Measurements from ENCODE around the gene TBC1D22A.

DNA sequence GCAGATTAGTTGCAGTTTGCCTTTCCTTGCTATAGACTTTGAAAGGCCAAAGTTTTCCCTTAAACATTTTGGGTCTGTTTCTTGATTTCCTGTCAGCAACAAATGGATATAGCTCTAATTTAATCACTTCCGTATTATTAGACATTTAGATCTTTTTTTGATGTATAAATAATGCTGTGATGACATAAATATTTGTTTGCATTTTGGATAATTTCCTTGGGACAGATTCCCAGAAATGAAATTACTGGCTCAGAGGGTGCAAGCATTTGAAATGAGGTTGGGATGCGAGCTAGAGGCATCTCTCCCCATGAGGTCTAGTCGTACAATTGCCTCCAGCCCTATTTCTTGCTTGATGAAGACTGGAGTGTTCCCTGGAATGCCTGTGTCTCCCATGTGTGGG lies 94.2 kb downstream of the TBC1D22A start:
- TF ChIP-seq, protein P1, sequence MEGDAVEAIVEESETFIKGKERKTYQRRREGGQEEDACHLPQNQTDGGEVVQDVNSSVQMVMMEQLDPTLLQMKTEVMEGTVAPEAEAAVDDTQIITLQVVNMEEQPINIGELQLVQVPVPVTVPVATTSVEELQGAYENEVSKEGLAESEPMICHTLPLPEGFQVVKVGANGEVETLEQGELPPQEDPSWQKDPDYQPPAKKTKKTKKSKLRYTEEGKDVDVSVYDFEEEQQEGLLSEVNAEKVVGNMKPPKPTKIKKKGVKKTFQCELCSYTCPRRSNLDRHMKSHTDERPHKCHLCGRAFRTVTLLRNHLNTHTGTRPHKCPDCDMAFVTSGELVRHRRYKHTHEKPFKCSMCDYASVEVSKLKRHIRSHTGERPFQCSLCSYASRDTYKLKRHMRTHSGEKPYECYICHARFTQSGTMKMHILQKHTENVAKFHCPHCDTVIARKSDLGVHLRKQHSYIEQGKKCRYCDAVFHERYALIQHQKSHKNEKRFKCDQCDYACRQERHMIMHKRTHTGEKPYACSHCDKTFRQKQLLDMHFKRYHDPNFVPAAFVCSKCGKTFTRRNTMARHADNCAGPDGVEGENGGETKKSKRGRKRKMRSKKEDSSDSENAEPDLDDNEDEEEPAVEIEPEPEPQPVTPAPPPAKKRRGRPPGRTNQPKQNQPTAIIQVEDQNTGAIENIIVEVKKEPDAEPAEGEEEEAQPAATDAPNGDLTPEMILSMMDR (IDR thresholded peaks at IDR 0.05; ENCODE audit: low read depth, low read length), result no peak
- TF ChIP-seq EZH2phosphoT487 (IDR thresholded peaks at IDR 0.05; ENCODE audit: low read depth), result no peak

Measured in OCI-LY3 (cell line).